HepG2 (cell line): ENCODE data around the gene WNT3A. TPM values are rescaled to one million over a fixed set of nuclear protein-coding genes. Genes with fewer than 3 reads are reported as not detected.

Experiments used
- ATAC-seq: fragments of 200-7000 bp; cut with Tn5 transposase; 3 replicates; pipeline ENCODE4 v1.9.1; 2020; ENCODE audit warnings: mild to moderate bottlenecking, moderate library complexity
- BruUV-seq: library from RNA; stranded (reverse); fragments of 400-500 nt; replicated peaks from 2 replicates; lab custom pipeline; 2021; lab: Mats Ljungman, UMichigan
- CTCF ChIA-PET: fragments of 300-600 bp; formaldehyde crosslinking; extraction: SDS; loops from one replicate; lab custom pipeline; 2021; ENCODE audit warnings: low total read pairs, inconsistent platforms, low intra/inter-chr PET ratio; lab: Yijun Ruan, JAX
- POLR2A ChIA-PET: fragments of 350-600 bp; sonication (Branson Sonifier 250); formaldehyde crosslinking; loops from one replicate; lab custom pipeline; 2020; ENCODE audit warnings: antibody characterized with exemption, inconsistent platforms; lab: Yijun Ruan, JAX
- DNase-seq: peaks from one replicate; pipeline ENCODE4 v3.0.0-alpha.2; 2015; ENCODE audit warnings: low spot score
- FAIRE-seq: peaks from 3 replicates; lab custom pipeline; 2011; peaks lifted over from hg19 to GRCh38; lab: Jason Lieb, UNC
- H2AFZ ChIP-seq: one replicate; pipeline ENCODE4 v1.6.1; 2011; ENCODE audit warnings: low read length, inconsistent platforms
- H3K27ac ChIP-seq: fragments of 300-600 bp; 3 replicates; pipeline ENCODE4 v1.8.0; 2011; ENCODE audit warnings: mixed run types, mild to moderate bottlenecking, mixed read lengths, low read length, inconsistent platforms; ENCODE audit not compliant: insufficient read depth; ENCODE audit errors: extremely low read length
- H3K27me3 ChIP-seq, 2 experiments: fragments of 200-600 bp in 1 of 2; 2 replicates in 1 of 2; 3 replicates in 1 of 2; pipeline versions ENCODE4 v1.6.0 to v1.8.0; 2011; ENCODE audit warnings: low read length in 2 of 2, mild to moderate bottlenecking in 2 of 2, moderate library complexity in 2 of 2, inconsistent platforms in 1 of 2; ENCODE audit not compliant: insufficient read depth in 2 of 2, control insufficient read depth in 1 of 2
- H3K36me3 ChIP-seq, 2 experiments: fragments of 200-600 bp in 1 of 2; replicated peaks in 1 of 2; 2 replicates in 1 of 2; 3 replicates in 1 of 2; pipeline versions ENCODE4 v1.5.1 to v1.8.0; 2011; ENCODE audit warnings: low read length in 2 of 2, inconsistent platforms in 1 of 2; ENCODE audit not compliant: insufficient read depth in 2 of 2, control insufficient read depth in 1 of 2
- H3K4me1 ChIP-seq: 2 replicates; pipeline ENCODE4 v1.5.1; 2012; ENCODE audit warnings: low read length, inconsistent platforms; ENCODE audit not compliant: insufficient read depth
- H3K4me2 ChIP-seq: 2 replicates; pipeline ENCODE4 v1.6.0; 2011; ENCODE audit warnings: low read depth, low read length, inconsistent platforms
- H3K4me3 ChIP-seq, 3 experiments: fragments of 200-600 bp in 1 of 3; sonication (generic), shearing (Covaris generic) in 1 of 3; replicated peaks in 1 of 3; 2 replicates each; pipeline ENCODE4 v1.5.1; 2011 to 2016; ENCODE audit warnings: low read length in 3 of 3, inconsistent platforms in 2 of 3, low read depth in 2 of 3, mild to moderate bottlenecking in 2 of 3, control low read depth in 1 of 3, mixed read lengths in 1 of 3; ENCODE audit not compliant: insufficient read depth in 1 of 3
- H3K79me2 ChIP-seq: one replicate; pipeline ENCODE4 v1.6.1; 2011; ENCODE audit warnings: low read length, inconsistent platforms; ENCODE audit not compliant: insufficient read depth
- H3K9ac ChIP-seq: 2 replicates; pipeline ENCODE4 v1.6.0; 2011; ENCODE audit warnings: mild to moderate bottlenecking, low read depth, low read length, inconsistent platforms; ENCODE audit not compliant: insufficient read depth
- H3K9me3 ChIP-seq: 2 replicates; pipeline ENCODE4 v1.5.1; 2012; ENCODE audit warnings: mild to moderate bottlenecking, low read length
- H4K20me1 ChIP-seq: 2 replicates; pipeline ENCODE4 v1.6.0; 2011; ENCODE audit warnings: inconsistent platforms, mild to moderate bottlenecking, low read length, moderate library complexity; ENCODE audit not compliant: insufficient read depth
- ISL2 ChIP-seq: sonication (generic); formaldehyde crosslinking; IDR thresholded peaks from 2 replicates; pipeline ENCODE4 v1.5.0; 2020; ENCODE audit warnings: missing genetic modification reagents
- NCOA1 ChIP-seq: sonication (generic); formaldehyde crosslinking; IDR thresholded peaks from 2 replicates; pipeline ENCODE4 v1.9.0; 2021; ENCODE audit warnings: missing genetic modification reagents
- NONO ChIP-seq, 2 experiments: fragments of 450-650 bp in 1 of 2; sonication (generic) in 1 of 2; formaldehyde crosslinking in 1 of 2; IDR thresholded peaks in 1 of 2; conservative IDR thresholded peaks in 1 of 2; 2 replicates each; pipeline versions ENCODE4 v1.6.1 to v1.8.0; 2017 to 2022; ENCODE audit warnings: mild to moderate bottlenecking in 1 of 2, missing genetic modification reagents in 1 of 2, moderate library complexity in 1 of 2
- TEF ChIP-seq: sonication (generic); formaldehyde crosslinking; IDR thresholded peaks from 2 replicates; pipeline ENCODE4 v1.5.0; 2020; ENCODE audit warnings: missing genetic modification reagents
- YY1 ChIP-seq: IDR thresholded peaks from 2 replicates; pipeline ENCODE4 v1.6.1; 2011; ENCODE audit warnings: low read length, low read depth, moderate library complexity, mild to moderate bottlenecking; ENCODE audit not compliant: insufficient read depth, insufficient replicate concordance
- ZFP36L1 ChIP-seq: sonication (generic); formaldehyde crosslinking; IDR thresholded peaks from 2 replicates; pipeline ENCODE4 v1.8.0; 2022; ENCODE audit warnings: mild to moderate bottlenecking, missing genetic modification reagents, moderate library complexity
- ZNF230 ChIP-seq: sonication (generic); formaldehyde crosslinking; IDR thresholded peaks from 2 replicates; pipeline ENCODE4 v1.4.0; 2020; ENCODE audit warnings: mild to moderate bottlenecking, missing genetic modification reagents
- ZNF317 ChIP-seq: sonication (generic); formaldehyde crosslinking; IDR thresholded peaks from 2 replicates; pipeline ENCODE4 v1.5.0; 2020; ENCODE audit warnings: mild to moderate bottlenecking, missing genetic modification reagents
- ZNF432 ChIP-seq: sonication (generic); formaldehyde crosslinking; IDR thresholded peaks from 2 replicates; pipeline ENCODE4 v1.5.0; 2020; ENCODE audit warnings: missing genetic modification reagents, mild to moderate bottlenecking, borderline replicate concordance
- ZNF607 ChIP-seq: sonication (generic); formaldehyde crosslinking; IDR thresholded peaks from 2 replicates; pipeline ENCODE4 v1.5.1; 2020; ENCODE audit warnings: missing genetic modification reagents, mild to moderate bottlenecking, borderline replicate concordance
- ZNF790 ChIP-seq: sonication (generic); formaldehyde crosslinking; IDR thresholded peaks from 2 replicates; pipeline ENCODE4 v1.8.0; 2022; ENCODE audit warnings: missing genetic modification reagents, mild to moderate bottlenecking, borderline replicate concordance
- WGBS: methylation state at CpG from one replicate; pipeline ENCODE4 v1.1.6; 2017; ENCODE audit warnings: low lambda C conversion rate; 5-methylcytosine and 5-hydroxymethylcytosine counted together
- in situ Hi-C: cut with HindIII; loops from 2 replicates; pipeline ENCODE4 v1.10.0; 2017; ENCODE audit warnings: low pct_unique_long_range_greater_than_20kb; ENCODE audit not compliant: extremely low pct_ligation_motif_present
- intact Hi-C: fragments of 100-400 bp; cut with micrococcal nuclease; formaldehyde crosslinking; loops from one replicate; pipeline ENCODE4 v1.10.0; 2022; ENCODE audit not compliant: unreplicated experiment
- polyA plus RNA-seq, 8 experiments: library from polyadenylated mRNA; depleted of rRNA in 3 of 8; stranded (reverse) in 7 of 8; unstranded in 1 of 8; fragments of >200 nt; fragmentation: Illumina TruSeq in 4 of 8; extraction: Trizol in 4 of 8; gene quantifications; 2 replicates each; pipeline versions ENCODE4 v1.2.1 to v1.2.3, GENCODE V29; 2011 to 2016; ENCODE audit warnings: low read depth in 4 of 8, missing spikeins in 1 of 8, mixed read lengths in 1 of 8; ENCODE audit not compliant: insufficient read depth in 1 of 8
- total RNA-seq, 5 experiments: library from RNA; depleted of rRNA; stranded (reverse); fragments of >200 nt; fragmentation: Illumina TruSeq; extraction: Trizol; gene quantifications; 2 replicates each; pipeline ENCODE4 v1.2.3, GENCODE V29; 2016; ENCODE audit warnings: low read depth in 1 of 5
- TF ChIP-seq, protein P1 (sequence below): sonication (generic); formaldehyde crosslinking; IDR thresholded peaks from 2 replicates; pipeline ENCODE4 v1.4.0; 2020; ENCODE audit warnings: missing genetic modification reagents
- TF ChIP-seq, protein P2 (sequence below): sonication (generic); formaldehyde crosslinking; IDR thresholded peaks from 2 replicates; pipeline ENCODE4 v1.4.0; 2020; ENCODE audit warnings: missing genetic modification reagents

The WNT3A gene
- total and polyA plus RNA-seq, 2 of the 13 experiments (the other 11 are each of a cell fraction or from before 2014, with no cell fraction given) = not detected

GRCh38 chr1:228064296-228064695 lies 57.5 kb downstream of the WNT3A start:
- ATAC-seq = no peak

More at GRCh38 chr1:228064296-228064695, 57.5 kb downstream of the WNT3A start:
- Histone ChIP-seq H3K27me3 (peaks cover 10 to 45% of the 10 kb centered on the region in 2 experiments; a peak in 4 of 5 replicates), H4K20me1 (no peaks in the 10 kb centered on the region), H3K4me3 (no peak overlapping the region), H3K27ac (no peak overlapping the region), H3K4me2 (no peak overlapping the region), H3K9ac (no peak overlapping the region), H2AFZ (no peak overlapping the region), H3K36me3 (no peaks in the 10 kb centered on the region), H3K4me1 (no peaks in the 10 kb centered on the region), H3K9me3 (no peaks in the 10 kb centered on the region), H3K79me2 (no peaks in the 10 kb centered on the region)
- FAIRE-seq (no peak), DNase-seq (no peak)
- no TSS peak for BruUV-seq
- ChIA-PET POLR2A (no interaction called here), CTCF (no interaction called here)
- intact Hi-C loops (no loop called here), in situ Hi-C loops (no loop called here)
- TF ChIP-seq, protein P1, sequence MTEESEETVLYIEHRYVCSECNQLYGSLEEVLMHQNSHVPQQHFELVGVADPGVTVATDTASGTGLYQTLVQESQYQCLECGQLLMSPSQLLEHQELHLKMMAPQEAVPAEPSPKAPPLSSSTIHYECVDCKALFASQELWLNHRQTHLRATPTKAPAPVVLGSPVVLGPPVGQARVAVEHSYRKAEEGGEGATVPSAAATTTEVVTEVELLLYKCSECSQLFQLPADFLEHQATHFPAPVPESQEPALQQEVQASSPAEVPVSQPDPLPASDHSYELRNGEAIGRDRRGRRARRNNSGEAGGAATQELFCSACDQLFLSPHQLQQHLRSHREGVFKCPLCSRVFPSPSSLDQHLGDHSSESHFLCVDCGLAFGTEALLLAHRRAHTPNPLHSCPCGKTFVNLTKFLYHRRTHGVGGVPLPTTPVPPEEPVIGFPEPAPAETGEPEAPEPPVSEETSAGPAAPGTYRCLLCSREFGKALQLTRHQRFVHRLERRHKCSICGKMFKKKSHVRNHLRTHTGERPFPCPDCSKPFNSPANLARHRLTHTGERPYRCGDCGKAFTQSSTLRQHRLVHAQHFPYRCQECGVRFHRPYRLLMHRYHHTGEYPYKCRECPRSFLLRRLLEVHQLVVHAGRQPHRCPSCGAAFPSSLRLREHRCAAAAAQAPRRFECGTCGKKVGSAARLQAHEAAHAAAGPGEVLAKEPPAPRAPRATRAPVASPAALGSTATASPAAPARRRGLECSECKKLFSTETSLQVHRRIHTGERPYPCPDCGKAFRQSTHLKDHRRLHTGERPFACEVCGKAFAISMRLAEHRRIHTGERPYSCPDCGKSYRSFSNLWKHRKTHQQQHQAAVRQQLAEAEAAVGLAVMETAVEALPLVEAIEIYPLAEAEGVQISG = no peak
- TF ChIP-seq ISL2 = no peak
- TF ChIP-seq ZFP36L1 (CRISPR knock-in tag) = no peak
- no peak for TF ChIP-seq ZNF317 (CRISPR knock-in tag)
- TF ChIP-seq ZNF230 (CRISPR knock-in tag) = no peak
- TF ChIP-seq ZNF432 (CRISPR knock-in tag) = no peak
- TF ChIP-seq YY1 = no peak
- no peak for TF ChIP-seq ZNF790 (CRISPR knock-in tag)
- no peak for TF ChIP-seq TEF (CRISPR knock-in tag)
- TF ChIP-seq, protein P2, sequence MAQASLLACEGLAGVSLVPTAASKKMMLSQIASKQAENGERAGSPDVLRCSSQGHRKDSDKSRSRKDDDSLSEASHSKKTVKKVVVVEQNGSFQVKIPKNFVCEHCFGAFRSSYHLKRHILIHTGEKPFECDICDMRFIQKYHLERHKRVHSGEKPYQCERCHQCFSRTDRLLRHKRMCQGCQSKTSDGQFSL (CRISPR knock-in tag) = no peak
- no peak for TF ChIP-seq NONO (IDR thresholded peaks at IDR 0.05)
- TF ChIP-seq NONO (CRISPR knock-in tag; conservative IDR thresholded peaks at IDR 0.05) = no peak
- no peak for TF ChIP-seq ZNF607
- no peak for TF ChIP-seq NCOA1 (CRISPR knock-in tag)
- no CpG with 5 or more reads among the region's 8 CpGs for WGBS
